HepG2 (cell line): ENCODE measurements around the gene TMEM114. TPM values are rescaled to one million over a fixed set of nuclear protein-coding genes. Genes with fewer than 3 reads are reported as not detected.

Experiments used
- ARID4A ChIP-seq: sonication (generic); formaldehyde crosslinking; IDR thresholded peaks from 2 replicates; pipeline ENCODE4 v1.5.0; 2020; ENCODE audit warnings: mild to moderate bottlenecking, missing genetic modification reagents, borderline replicate concordance
- ATF4 ChIP-seq, 2 experiments: fragments of 450-650 bp in 1 of 2; sonication (generic) in 1 of 2; formaldehyde crosslinking; IDR thresholded peaks; 2 replicates each; pipeline versions ENCODE4 v1.5.0 to v1.8.0; 2020 to 2022; ENCODE audit warnings: mild to moderate bottlenecking in 1 of 2, missing genetic modification reagents in 1 of 2
- BORCS8-MEF2B ChIP-seq: sonication (generic); formaldehyde crosslinking; IDR thresholded peaks from 2 replicates; pipeline ENCODE4 v1.8.0; 2022; ENCODE audit warnings: mild to moderate bottlenecking, missing genetic modification reagents
- ELF3 ChIP-seq: IDR thresholded peaks from 2 replicates; pipeline ENCODE4 v1.6.1; 2016; ENCODE audit warnings: missing genetic modification reagents, missing compliant biosample characterization
- HOXA3 ChIP-seq: sonication (generic); formaldehyde crosslinking; IDR thresholded peaks from 2 replicates; pipeline ENCODE4 v1.5.0; 2020; ENCODE audit warnings: missing genetic modification reagents
- KMT2A ChIP-seq: sonication (generic); formaldehyde crosslinking; IDR thresholded peaks from 2 replicates; pipeline ENCODE4 v1.4.0; 2020; ENCODE audit warnings: missing genetic modification reagents
- SP2 ChIP-seq: sonication (generic); formaldehyde crosslinking; IDR thresholded peaks from 2 replicates; pipeline ENCODE4 v1.5.1; 2020; ENCODE audit warnings: mild to moderate bottlenecking, missing genetic modification reagents
- ZNF33A ChIP-seq: sonication (generic); formaldehyde crosslinking; IDR thresholded peaks from 2 replicates; pipeline ENCODE4 v1.5.1; 2020; ENCODE audit warnings: missing genetic modification reagents, mild to moderate bottlenecking, moderate library complexity, borderline replicate concordance
- polyA plus RNA-seq, 8 experiments: library from polyadenylated mRNA; depleted of rRNA in 3 of 8; stranded (reverse) in 7 of 8; unstranded in 1 of 8; fragments of >200 nt; fragmentation: Illumina TruSeq in 4 of 8; extraction: Trizol in 4 of 8; gene quantifications; 2 replicates each; pipeline versions ENCODE4 v1.2.1 to v1.2.3, GENCODE V29; 2011 to 2016; ENCODE audit warnings: low read depth in 4 of 8, missing spikeins in 1 of 8, mixed read lengths in 1 of 8; ENCODE audit not compliant: insufficient read depth in 1 of 8
- total RNA-seq, 5 experiments: library from RNA; depleted of rRNA; stranded (reverse); fragments of >200 nt; fragmentation: Illumina TruSeq; extraction: Trizol; gene quantifications; 2 replicates each; pipeline ENCODE4 v1.2.3, GENCODE V29; 2016; ENCODE audit warnings: low read depth in 1 of 5
- TF ChIP-seq, protein P1 (sequence below): sonication (generic); formaldehyde crosslinking; IDR thresholded peaks from 2 replicates; pipeline ENCODE4 v1.4.0; 2020; ENCODE audit warnings: missing genetic modification reagents, mild to moderate bottlenecking, borderline replicate concordance
- TF ChIP-seq, protein P2 (sequence below): sonication (generic); formaldehyde crosslinking; IDR thresholded peaks from 2 replicates; pipeline ENCODE4 v1.4.0; 2020; ENCODE audit warnings: missing genetic modification reagents
- TF ChIP-seq, protein P3 (sequence below): sonication (generic); formaldehyde crosslinking; IDR thresholded peaks from 2 replicates; pipeline ENCODE4 v1.5.0; 2020; ENCODE audit warnings: mild to moderate bottlenecking, missing genetic modification reagents

The TMEM114 gene
- total and polyA plus RNA-seq, 2 of the 13 experiments (the other 11 are each of a cell fraction or from before 2014, with no cell fraction given) = not detected

- TF ChIP-seq, protein P1, sequence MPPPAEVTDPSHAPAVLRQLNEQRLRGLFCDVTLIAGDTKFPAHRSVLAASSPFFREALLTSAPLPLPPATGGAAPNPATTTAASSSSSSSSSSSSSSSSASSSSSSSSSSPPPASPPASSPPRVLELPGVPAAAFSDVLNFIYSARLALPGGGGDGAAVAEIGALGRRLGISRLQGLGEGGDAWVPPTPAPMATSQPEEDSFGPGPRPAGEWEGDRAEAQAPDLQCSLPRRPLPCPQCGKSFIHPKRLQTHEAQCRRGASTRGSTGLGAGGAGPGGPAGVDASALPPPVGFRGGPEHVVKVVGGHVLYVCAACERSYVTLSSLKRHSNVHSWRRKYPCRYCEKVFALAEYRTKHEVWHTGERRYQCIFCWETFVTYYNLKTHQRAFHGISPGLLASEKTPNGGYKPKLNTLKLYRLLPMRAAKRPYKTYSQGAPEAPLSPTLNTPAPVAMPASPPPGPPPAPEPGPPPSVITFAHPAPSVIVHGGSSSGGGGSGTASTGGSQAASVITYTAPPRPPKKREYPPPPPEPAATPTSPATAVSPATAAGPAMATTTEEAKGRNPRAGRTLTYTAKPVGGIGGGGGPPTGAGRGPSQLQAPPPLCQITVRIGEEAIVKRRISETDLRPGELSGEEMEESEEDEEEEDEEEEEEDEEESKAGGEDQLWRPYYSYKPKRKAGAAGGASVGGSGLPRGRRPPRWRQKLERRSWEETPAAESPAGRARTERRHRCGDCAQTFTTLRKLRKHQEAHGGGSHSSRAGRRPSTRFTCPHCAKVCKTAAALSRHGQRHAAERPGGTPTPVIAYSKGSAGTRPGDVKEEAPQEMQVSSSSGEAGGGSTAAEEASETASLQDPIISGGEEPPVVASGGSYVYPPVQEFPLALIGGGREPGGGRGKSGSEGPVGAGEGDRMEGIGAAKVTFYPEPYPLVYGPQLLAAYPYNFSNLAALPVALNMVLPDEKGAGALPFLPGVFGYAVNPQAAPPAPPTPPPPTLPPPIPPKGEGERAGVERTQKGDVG (CRISPR knock-in tag) = 0 out of 2 replicates have a peak, but pooled peaks have one; percentile 56
- TF ChIP-seq KMT2A = peak; percentile 64; the same call in 1 of the 2 replicates
- TF ChIP-seq, protein P2, sequence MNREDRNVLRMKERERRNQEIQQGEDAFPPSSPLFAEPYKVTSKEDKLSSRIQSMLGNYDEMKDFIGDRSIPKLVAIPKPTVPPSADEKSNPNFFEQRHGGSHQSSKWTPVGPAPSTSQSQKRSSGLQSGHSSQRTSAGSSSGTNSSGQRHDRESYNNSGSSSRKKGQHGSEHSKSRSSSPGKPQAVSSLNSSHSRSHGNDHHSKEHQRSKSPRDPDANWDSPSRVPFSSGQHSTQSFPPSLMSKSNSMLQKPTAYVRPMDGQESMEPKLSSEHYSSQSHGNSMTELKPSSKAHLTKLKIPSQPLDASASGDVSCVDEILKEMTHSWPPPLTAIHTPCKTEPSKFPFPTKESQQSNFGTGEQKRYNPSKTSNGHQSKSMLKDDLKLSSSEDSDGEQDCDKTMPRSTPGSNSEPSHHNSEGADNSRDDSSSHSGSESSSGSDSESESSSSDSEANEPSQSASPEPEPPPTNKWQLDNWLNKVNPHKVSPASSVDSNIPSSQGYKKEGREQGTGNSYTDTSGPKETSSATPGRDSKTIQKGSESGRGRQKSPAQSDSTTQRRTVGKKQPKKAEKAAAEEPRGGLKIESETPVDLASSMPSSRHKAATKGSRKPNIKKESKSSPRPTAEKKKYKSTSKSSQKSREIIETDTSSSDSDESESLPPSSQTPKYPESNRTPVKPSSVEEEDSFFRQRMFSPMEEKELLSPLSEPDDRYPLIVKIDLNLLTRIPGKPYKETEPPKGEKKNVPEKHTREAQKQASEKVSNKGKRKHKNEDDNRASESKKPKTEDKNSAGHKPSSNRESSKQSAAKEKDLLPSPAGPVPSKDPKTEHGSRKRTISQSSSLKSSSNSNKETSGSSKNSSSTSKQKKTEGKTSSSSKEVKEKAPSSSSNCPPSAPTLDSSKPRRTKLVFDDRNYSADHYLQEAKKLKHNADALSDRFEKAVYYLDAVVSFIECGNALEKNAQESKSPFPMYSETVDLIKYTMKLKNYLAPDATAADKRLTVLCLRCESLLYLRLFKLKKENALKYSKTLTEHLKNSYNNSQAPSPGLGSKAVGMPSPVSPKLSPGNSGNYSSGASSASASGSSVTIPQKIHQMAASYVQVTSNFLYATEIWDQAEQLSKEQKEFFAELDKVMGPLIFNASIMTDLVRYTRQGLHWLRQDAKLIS (CRISPR knock-in tag) = no peak
- TF ChIP-seq ZNF33A (CRISPR knock-in tag) = no peak
- TF ChIP-seq, protein P3, sequence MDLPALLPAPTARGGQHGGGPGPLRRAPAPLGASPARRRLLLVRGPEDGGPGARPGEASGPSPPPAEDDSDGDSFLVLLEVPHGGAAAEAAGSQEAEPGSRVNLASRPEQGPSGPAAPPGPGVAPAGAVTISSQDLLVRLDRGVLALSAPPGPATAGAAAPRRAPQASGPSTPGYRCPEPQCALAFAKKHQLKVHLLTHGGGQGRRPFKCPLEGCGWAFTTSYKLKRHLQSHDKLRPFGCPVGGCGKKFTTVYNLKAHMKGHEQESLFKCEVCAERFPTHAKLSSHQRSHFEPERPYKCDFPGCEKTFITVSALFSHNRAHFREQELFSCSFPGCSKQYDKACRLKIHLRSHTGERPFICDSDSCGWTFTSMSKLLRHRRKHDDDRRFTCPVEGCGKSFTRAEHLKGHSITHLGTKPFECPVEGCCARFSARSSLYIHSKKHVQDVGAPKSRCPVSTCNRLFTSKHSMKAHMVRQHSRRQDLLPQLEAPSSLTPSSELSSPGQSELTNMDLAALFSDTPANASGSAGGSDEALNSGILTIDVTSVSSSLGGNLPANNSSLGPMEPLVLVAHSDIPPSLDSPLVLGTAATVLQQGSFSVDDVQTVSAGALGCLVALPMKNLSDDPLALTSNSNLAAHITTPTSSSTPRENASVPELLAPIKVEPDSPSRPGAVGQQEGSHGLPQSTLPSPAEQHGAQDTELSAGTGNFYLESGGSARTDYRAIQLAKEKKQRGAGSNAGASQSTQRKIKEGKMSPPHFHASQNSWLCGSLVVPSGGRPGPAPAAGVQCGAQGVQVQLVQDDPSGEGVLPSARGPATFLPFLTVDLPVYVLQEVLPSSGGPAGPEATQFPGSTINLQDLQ (CRISPR knock-in tag) = no peak
- TF ChIP-seq ATF4 (CRISPR knock-in tag; IDR thresholded peaks at IDR 0.05) = peak in 1 of 2 experiments; percentile 25; a peak in 1 of 4 replicates
- peak; percentile 56; the same call in 1 of the 2 replicates for TF ChIP-seq BORCS8-MEF2B
- TF ChIP-seq ELF3 (CRISPR knock-in tag) = peak; percentile 90
- TF ChIP-seq HOXA3 = no peak; the same call in 1 of the 2 replicates
- TF ChIP-seq SP2 = peak; percentile 37; the same call in 1 of the 2 replicates
- TF ChIP-seq ARID4A (CRISPR knock-in tag) = peak; percentile 53; the same call in 1 of the 2 replicates
These were observed 22.7 kb downstream of the TMEM114 start (continued) for GRCh38 chr16:8567355-8568230.
